ENCODE results near the gene SLC35F1.

The SLC35F1 gene

DNA sequence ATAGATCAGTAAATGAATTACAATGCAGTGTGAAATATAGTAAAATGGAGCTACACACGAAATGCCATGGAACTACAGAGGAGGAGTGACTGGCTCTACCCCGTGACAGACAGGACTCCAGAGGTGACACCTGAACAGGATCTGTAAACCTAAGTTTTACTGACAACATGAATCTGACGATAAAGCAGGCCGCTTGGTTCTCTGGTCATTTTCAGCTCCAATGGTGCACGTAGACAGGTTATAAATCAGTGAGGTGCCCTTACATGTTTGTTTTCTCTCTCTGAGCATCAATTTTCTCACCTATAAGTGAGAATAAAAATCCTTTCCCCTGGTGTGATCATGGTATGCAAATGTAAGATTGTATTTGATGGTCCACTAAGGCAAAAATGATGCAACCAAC is 339.3 kb downstream of the SLC35F1 start:
- TF ChIP-seq RAD21 (IDR thresholded peaks at IDR 0.05; ENCODE audit: low read depth) (no peak), NFIC (IDR thresholded peaks at IDR 0.05) (no peak), FOXM1 (IDR thresholded peaks at IDR 0.05; ENCODE audit: borderline replicate concordance, low read depth) (no peak), CEBPB (IDR thresholded peaks at IDR 0.05) (no peak), EGR1 (IDR thresholded peaks at IDR 0.05) (no peak), EP300 (IDR thresholded peaks at IDR 0.05; ENCODE audit: borderline replicate concordance) (no peak), YY1 (IDR thresholded peaks at IDR 0.05; ENCODE audit: low read depth) (no peak), TAF1 (IDR thresholded peaks at IDR 0.05; ENCODE audit: low read depth) (no peak), TEAD4 (IDR thresholded peaks at IDR 0.05) (no peak), CREB1 (IDR thresholded peaks at IDR 0.05; ENCODE audit: low read depth) (no peak), ZBTB7A (IDR thresholded peaks at IDR 0.05; ENCODE audit: low read depth) (no peak), TCF12 (IDR thresholded peaks at IDR 0.05; ENCODE audit: low read depth) (no peak)
- TF ChIP-seq, protein P1, sequence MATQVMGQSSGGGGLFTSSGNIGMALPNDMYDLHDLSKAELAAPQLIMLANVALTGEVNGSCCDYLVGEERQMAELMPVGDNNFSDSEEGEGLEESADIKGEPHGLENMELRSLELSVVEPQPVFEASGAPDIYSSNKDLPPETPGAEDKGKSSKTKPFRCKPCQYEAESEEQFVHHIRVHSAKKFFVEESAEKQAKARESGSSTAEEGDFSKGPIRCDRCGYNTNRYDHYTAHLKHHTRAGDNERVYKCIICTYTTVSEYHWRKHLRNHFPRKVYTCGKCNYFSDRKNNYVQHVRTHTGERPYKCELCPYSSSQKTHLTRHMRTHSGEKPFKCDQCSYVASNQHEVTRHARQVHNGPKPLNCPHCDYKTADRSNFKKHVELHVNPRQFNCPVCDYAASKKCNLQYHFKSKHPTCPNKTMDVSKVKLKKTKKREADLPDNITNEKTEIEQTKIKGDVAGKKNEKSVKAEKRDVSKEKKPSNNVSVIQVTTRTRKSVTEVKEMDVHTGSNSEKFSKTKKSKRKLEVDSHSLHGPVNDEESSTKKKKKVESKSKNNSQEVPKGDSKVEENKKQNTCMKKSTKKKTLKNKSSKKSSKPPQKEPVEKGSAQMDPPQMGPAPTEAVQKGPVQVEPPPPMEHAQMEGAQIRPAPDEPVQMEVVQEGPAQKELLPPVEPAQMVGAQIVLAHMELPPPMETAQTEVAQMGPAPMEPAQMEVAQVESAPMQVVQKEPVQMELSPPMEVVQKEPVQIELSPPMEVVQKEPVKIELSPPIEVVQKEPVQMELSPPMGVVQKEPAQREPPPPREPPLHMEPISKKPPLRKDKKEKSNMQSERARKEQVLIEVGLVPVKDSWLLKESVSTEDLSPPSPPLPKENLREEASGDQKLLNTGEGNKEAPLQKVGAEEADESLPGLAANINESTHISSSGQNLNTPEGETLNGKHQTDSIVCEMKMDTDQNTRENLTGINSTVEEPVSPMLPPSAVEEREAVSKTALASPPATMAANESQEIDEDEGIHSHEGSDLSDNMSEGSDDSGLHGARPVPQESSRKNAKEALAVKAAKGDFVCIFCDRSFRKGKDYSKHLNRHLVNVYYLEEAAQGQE (IDR thresholded peaks at IDR 0.05; ENCODE audit: low read depth), result no peak
- TF ChIP-seq, protein P2, sequence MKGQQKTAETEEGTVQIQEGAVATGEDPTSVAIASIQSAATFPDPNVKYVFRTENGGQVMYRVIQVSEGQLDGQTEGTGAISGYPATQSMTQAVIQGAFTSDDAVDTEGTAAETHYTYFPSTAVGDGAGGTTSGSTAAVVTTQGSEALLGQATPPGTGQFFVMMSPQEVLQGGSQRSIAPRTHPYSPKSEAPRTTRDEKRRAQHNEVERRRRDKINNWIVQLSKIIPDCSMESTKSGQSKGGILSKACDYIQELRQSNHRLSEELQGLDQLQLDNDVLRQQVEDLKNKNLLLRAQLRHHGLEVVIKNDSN (IDR thresholded peaks at IDR 0.05), result no peak
- TF ChIP-seq, protein P3, sequence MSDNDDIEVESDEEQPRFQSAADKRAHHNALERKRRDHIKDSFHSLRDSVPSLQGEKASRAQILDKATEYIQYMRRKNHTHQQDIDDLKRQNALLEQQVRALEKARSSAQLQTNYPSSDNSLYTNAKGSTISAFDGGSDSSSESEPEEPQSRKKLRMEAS (IDR thresholded peaks at IDR 0.05), result no peak

DNA sequence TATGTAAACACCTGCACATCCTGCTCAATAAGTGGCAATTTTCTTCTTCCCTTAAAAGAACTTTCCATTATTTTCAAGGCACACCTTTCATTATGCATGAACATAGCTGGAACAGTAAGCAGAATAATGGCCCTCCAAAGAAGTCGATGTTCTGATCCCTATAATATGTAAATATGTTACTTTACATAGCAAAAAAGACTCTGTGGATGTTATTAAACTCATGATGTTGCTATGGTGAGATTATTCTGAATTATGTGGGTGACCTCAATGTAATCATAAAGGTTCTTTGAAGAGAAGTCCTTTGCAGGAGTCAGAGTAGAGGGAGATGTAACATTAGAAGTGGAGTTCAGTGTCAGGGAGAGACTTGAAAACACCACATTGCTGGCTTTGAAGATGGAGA is 341.1 kb downstream of the SLC35F1 start:
- TF ChIP-seq EP300 (IDR thresholded peaks at IDR 0.05; ENCODE audit: borderline replicate concordance) (no peak), ZBTB7A (IDR thresholded peaks at IDR 0.05; ENCODE audit: low read depth) (no peak), TAF1 (IDR thresholded peaks at IDR 0.05; ENCODE audit: low read depth) (no peak), EGR1 (IDR thresholded peaks at IDR 0.05) (no peak), FOXM1 (IDR thresholded peaks at IDR 0.05; ENCODE audit: borderline replicate concordance, low read depth) (no peak), YY1 (IDR thresholded peaks at IDR 0.05; ENCODE audit: low read depth) (no peak), NFIC (IDR thresholded peaks at IDR 0.05) (no peak), TCF12 (IDR thresholded peaks at IDR 0.05; ENCODE audit: low read depth) (no peak), CREB1 (IDR thresholded peaks at IDR 0.05; ENCODE audit: low read depth) (no peak), CEBPB (IDR thresholded peaks at IDR 0.05) (no peak), TEAD4 (IDR thresholded peaks at IDR 0.05) (no peak), RAD21 (IDR thresholded peaks at IDR 0.05; ENCODE audit: low read depth) (no peak)
- TF ChIP-seq, protein P3 (IDR thresholded peaks at IDR 0.05), result no peak
- TF ChIP-seq, protein P2 (IDR thresholded peaks at IDR 0.05), result no peak
- TF ChIP-seq, protein P1 (IDR thresholded peaks at IDR 0.05; ENCODE audit: low read depth), result no peak

DNA sequence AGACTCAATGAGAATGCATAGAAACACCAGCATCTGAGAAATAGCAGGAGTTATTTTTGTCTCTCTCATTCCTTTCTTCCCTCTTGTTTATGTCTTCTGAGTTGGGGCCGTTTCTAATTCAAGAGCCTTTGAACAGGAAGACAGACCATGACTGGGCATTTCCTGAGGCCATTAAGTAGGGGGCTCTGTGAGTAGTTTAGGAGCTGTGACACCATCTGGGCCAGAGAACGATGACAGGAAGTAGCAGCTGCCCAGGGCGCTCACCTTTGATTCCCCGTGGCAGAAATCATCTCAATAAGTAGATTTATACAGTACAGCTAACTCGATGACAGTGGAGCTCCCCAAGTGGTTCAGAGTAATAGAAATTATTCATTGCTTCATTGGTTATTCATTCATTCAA is 342.6 kb downstream of the SLC35F1 start:
- TF ChIP-seq CEBPB (IDR thresholded peaks at IDR 0.05) (no peak), CREB1 (IDR thresholded peaks at IDR 0.05; ENCODE audit: low read depth) (no peak), NFIC (IDR thresholded peaks at IDR 0.05) (no peak), TAF1 (IDR thresholded peaks at IDR 0.05; ENCODE audit: low read depth) (no peak)
- TF ChIP-seq, protein P3 (IDR thresholded peaks at IDR 0.05), result no peak

DNA sequence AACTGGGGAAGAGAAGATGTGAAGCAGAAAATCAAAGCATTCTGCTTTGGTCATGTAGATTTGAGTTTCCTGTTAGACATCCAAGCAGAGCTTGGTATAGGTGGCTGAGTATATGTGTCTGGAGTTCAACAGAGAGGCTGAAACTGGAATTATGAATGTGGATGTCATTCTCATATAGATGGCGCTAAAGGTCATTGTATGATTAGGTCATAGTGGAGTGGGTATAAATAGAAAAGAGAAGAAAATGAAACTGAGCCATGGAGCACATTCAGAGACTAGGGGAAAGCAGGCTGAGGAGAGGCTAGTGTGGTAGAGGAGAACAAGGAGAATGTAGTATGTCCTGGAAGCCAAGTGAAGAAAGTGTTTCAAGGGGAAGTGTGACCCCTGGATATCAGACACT is 345.4 kb downstream of the SLC35F1 start:
- TF ChIP-seq, protein P2 (IDR thresholded peaks at IDR 0.05), result no peak
- no peak for TF ChIP-seq EGR1 (IDR thresholded peaks at IDR 0.05)
- no peak for TF ChIP-seq TEAD4 (IDR thresholded peaks at IDR 0.05)
- TF ChIP-seq EP300 (IDR thresholded peaks at IDR 0.05; ENCODE audit: borderline replicate concordance), result no peak
- TF ChIP-seq FOXM1 (IDR thresholded peaks at IDR 0.05; ENCODE audit: borderline replicate concordance, low read depth), result no peak
- TF ChIP-seq RAD21 (IDR thresholded peaks at IDR 0.05; ENCODE audit: low read depth), result no peak; the same call in 1 of the 2 replicates
- TF ChIP-seq CEBPB (IDR thresholded peaks at IDR 0.05), result no peak
- no peak for TF ChIP-seq NFIC (IDR thresholded peaks at IDR 0.05)
- no peak for TF ChIP-seq CREB1 (IDR thresholded peaks at IDR 0.05; ENCODE audit: low read depth)
- no peak for TF ChIP-seq TCF12 (IDR thresholded peaks at IDR 0.05; ENCODE audit: low read depth)
- TF ChIP-seq ZBTB7A (IDR thresholded peaks at IDR 0.05; ENCODE audit: low read depth), result no peak
- TF ChIP-seq, protein P3 (IDR thresholded peaks at IDR 0.05), result no peak
- no peak for TF ChIP-seq TAF1 (IDR thresholded peaks at IDR 0.05; ENCODE audit: low read depth)
- TF ChIP-seq, protein P1 (IDR thresholded peaks at IDR 0.05; ENCODE audit: low read depth), result no peak
- no peak for TF ChIP-seq YY1 (IDR thresholded peaks at IDR 0.05; ENCODE audit: low read depth)

Data from Ishikawa (cell line).